ENCODE data around the gene EIF2D.
"Not testable (repeated sequence)": the region's sequence is repeated elsewhere in the genome, so short reads cannot be mapped to it uniquely, and the experiment has no call there.

The EIF2D gene

GRCh38 chr1:206586501-206587445, 25.5 kb downstream of the EIF2D start:
- Histone ChIP-seq H3K27ac (ENCODE audit: low read length) (no peak overlapping the region), H3K4me1 (ENCODE audit: control insufficient read depth in 1 of 2, insufficient read depth in 2 of 2, low read length in 2 of 2) (peaks cover 0 to 21% of the 10 kb centered on the region in 2 donors), H3K9me3 (ENCODE audit: control insufficient read depth in 1 of 2, low read length in 2 of 2) (no peaks in the 10 kb centered on the region), H3K4me3 (ENCODE audit: low read depth in 1 of 2, low read length in 2 of 2) (no peak overlapping the region), H3K36me3 (ENCODE audit: control insufficient read depth in 1 of 2, insufficient read depth in 2 of 2, low read length in 2 of 2) (peaks cover 24 to 49% of the 10 kb centered on the region in 2 donors), H3K27me3 (ENCODE audit: low read depth, low read length) (no peaks in the 10 kb centered on the region)

DNA sequence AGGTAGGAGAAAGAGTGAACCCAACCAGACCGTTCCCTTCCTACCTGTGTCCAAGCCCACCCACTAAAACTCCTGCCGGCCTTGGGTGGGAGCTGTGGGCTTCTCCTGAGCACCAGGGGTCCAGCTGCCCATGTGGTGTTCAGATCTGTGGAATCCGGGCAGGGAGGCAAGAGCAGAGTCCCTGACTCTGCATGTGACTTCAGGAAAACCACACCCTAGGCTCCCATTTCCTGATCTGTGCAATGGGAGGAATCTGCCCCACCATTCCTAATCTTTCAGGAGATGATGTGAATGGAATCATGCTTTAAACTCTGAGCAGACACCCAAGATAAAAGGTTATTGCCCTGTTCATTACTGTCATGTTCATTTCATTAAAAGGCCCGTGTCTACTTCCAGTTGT, 27.6 kb downstream of the EIF2D start:
- Histone ChIP-seq H3K9me3 (ENCODE audit: control insufficient read depth in 1 of 2, low read length in 2 of 2) (no peaks in the 10 kb centered on the region), H3K27ac (ENCODE audit: low read length) (no peak overlapping the region), H3K4me1 (ENCODE audit: control insufficient read depth in 1 of 2, insufficient read depth in 2 of 2, low read length in 2 of 2) (peaks cover 0 to 11% of the 10 kb centered on the region in 2 donors), H3K4me3 (ENCODE audit: low read depth in 1 of 2, low read length in 2 of 2) (no peak overlapping the region), H3K27me3 (ENCODE audit: low read depth, low read length) (no peaks in the 10 kb centered on the region), H3K36me3 (ENCODE audit: control insufficient read depth in 1 of 2, insufficient read depth in 2 of 2, low read length in 2 of 2) (peaks cover 8 to 40% of the 10 kb centered on the region in 2 donors)

- Histone ChIP-seq H3K4me3 (ENCODE audit: low read depth in 1 of 2, low read length in 2 of 2) (no peak overlapping the region), H3K27ac (ENCODE audit: low read length) (no peak overlapping the region), H3K9me3 (ENCODE audit: control insufficient read depth in 1 of 2, low read length in 2 of 2) (no peaks in the 10 kb centered on the region), H3K36me3 (ENCODE audit: control insufficient read depth in 1 of 2, insufficient read depth in 2 of 2, low read length in 2 of 2) (peaks cover 7 to 36% of the 10 kb centered on the region in 2 donors), H3K4me1 (ENCODE audit: control insufficient read depth in 1 of 2, insufficient read depth in 2 of 2, low read length in 2 of 2) (peaks cover 0 to 11% of the 10 kb centered on the region in 2 donors), H3K27me3 (ENCODE audit: low read depth, low read length) (no peaks in the 10 kb centered on the region)
These were observed 28.3 kb downstream of the EIF2D start for GRCh38 chr1:206583707-206584648.

GRCh38 chr1:206582971-206583706, 29.1 kb downstream of the EIF2D start:
- Histone ChIP-seq H3K4me1 (ENCODE audit: control insufficient read depth in 1 of 2, insufficient read depth in 2 of 2, low read length in 2 of 2) (peaks cover 0 to 4% of the 10 kb centered on the region in 2 donors), H3K27me3 (ENCODE audit: low read depth, low read length) (no peaks in the 10 kb centered on the region), H3K9me3 (ENCODE audit: control insufficient read depth in 1 of 2, low read length in 2 of 2) (no peaks in the 10 kb centered on the region), H3K36me3 (ENCODE audit: control insufficient read depth in 1 of 2, insufficient read depth in 2 of 2, low read length in 2 of 2) (peaks cover 7 to 31% of the 10 kb centered on the region in 2 donors), H3K4me3 (ENCODE audit: low read depth in 1 of 2, low read length in 2 of 2) (no peak overlapping the region), H3K27ac (ENCODE audit: low read length) (peak overlapping the region; percentile 26)

DNA sequence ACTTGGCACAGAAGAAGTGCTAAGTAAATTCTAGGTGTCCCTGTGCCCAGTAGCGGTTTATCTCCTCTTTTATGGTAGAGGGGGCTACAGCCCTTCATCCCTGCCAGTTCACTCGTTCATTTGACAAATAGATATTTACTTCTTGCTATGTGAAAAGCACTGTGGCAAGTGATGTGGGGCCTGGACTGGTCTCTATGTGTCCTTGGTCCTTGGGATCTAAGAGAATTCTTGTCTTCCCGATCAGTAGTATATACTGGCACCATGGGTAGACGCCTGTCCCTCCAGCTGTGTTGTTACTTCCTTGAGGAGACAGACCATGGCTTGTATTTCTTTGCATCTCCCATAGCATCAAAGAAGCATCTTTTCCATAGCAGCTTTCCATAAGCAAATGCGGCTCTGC, 29.7 kb downstream of the EIF2D start:
- Histone ChIP-seq H3K4me1 (ENCODE audit: control insufficient read depth in 1 of 2, insufficient read depth in 2 of 2, low read length in 2 of 2) (no peaks in the 10 kb centered on the region), H3K4me3 (ENCODE audit: low read depth in 1 of 2, low read length in 2 of 2) (no peak overlapping the region), H3K27me3 (ENCODE audit: low read depth, low read length) (no peaks in the 10 kb centered on the region), H3K9me3 (ENCODE audit: control insufficient read depth in 1 of 2, low read length in 2 of 2) (no peaks in the 10 kb centered on the region), H3K27ac (ENCODE audit: low read length) (no peak overlapping the region), H3K36me3 (ENCODE audit: control insufficient read depth in 1 of 2, insufficient read depth in 2 of 2, low read length in 2 of 2) (peaks cover 7 to 25% of the 10 kb centered on the region in 2 donors)

GRCh38 chr1:206581571-206581981, 30.7 kb downstream of the EIF2D start:
- no peak overlapping the region for H3K27ac ChIP-seq (ENCODE audit: low read length)
- H3K9me3 ChIP-seq (ENCODE audit: control insufficient read depth in 1 of 2, low read length in 2 of 2), result no peaks in the 10 kb centered on the region
- no peaks in the 10 kb centered on the region for H3K4me1 ChIP-seq (ENCODE audit: control insufficient read depth in 1 of 2, insufficient read depth in 2 of 2, low read length in 2 of 2)
- H3K4me3 ChIP-seq (ENCODE audit: low read depth in 1 of 2, low read length in 2 of 2), result no peak overlapping the region
- H3K36me3 ChIP-seq (ENCODE audit: control insufficient read depth in 1 of 2, insufficient read depth in 2 of 2, low read length in 2 of 2), result peaks cover 6 to 22% of the 10 kb centered on the region in 2 donors
- H3K27me3 ChIP-seq (ENCODE audit: low read depth, low read length), result no peaks in the 10 kb centered on the region

- H3K4me1 ChIP-seq (ENCODE audit: control insufficient read depth in 1 of 2, insufficient read depth in 2 of 2, low read length in 2 of 2); H3K9me3 ChIP-seq (ENCODE audit: control insufficient read depth in 1 of 2, low read length in 2 of 2); H3K27ac ChIP-seq (ENCODE audit: low read length); H3K27me3 ChIP-seq (ENCODE audit: low read depth, low read length); H3K4me3 ChIP-seq (ENCODE audit: low read depth in 1 of 2, low read length in 2 of 2): not testable (repeated sequence)
- H3K36me3 ChIP-seq (ENCODE audit: control insufficient read depth in 1 of 2, insufficient read depth in 2 of 2, low read length in 2 of 2), result peaks cover 1 to 20% of the 10 kb centered on the region in 2 donors
These were observed 31.2 kb downstream of the EIF2D start for GRCh38 chr1:206581114-206581497.

DNA sequence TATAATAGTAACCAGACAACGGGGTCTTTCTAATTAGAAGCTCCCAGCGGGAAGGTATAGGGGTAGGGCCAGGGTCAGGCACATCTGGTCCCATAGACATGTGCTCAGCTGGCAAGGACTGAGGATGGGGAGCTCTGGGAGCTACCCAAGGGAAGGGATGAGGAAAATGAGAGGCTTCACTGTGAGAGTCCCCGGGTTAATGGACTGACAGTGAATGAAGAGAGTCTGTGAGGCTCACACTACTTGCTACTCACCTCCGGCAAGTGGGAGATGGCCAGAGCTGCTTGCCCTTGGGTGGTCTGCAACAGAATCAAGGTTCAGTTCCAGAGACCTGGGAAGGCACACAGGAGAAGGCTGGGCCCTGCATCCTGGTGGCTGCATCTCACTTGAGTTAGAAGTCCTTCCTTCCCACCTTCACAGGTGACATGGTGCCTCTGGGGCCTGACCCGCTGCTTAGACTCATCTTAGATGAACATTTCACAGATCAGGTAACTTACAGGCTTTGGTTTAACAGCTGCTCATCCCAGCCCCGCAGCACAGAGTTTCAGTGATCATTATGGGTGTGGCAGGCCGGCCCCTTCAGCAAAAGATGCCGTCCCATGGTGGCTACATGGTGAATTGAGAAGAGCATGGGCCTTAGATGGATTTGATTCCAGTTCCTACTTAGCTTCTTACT, 31.7 kb downstream of the EIF2D start:
- Histone ChIP-seq H3K4me1 (ENCODE audit: control insufficient read depth in 1 of 2, insufficient read depth in 2 of 2, low read length in 2 of 2) (no peaks in the 10 kb centered on the region), H3K36me3 (ENCODE audit: control insufficient read depth in 1 of 2, insufficient read depth in 2 of 2, low read length in 2 of 2) (peaks cover 0 to 15% of the 10 kb centered on the region in 2 donors), H3K4me3 (ENCODE audit: low read depth in 1 of 2, low read length in 2 of 2) (no peak overlapping the region), H3K9me3 (ENCODE audit: control insufficient read depth in 1 of 2, low read length in 2 of 2) (no peaks in the 10 kb centered on the region), H3K27me3 (ENCODE audit: low read depth, low read length) (no peaks in the 10 kb centered on the region), H3K27ac (ENCODE audit: low read length) (peak overlapping the region; percentile 73)

- H3K9me3 ChIP-seq (ENCODE audit: control insufficient read depth in 1 of 2, low read length in 2 of 2), result no peaks in the 10 kb centered on the region
- peaks cover 0 to 8% of the 10 kb centered on the region in 2 donors for H3K36me3 ChIP-seq (ENCODE audit: control insufficient read depth in 1 of 2, insufficient read depth in 2 of 2, low read length in 2 of 2)
- H3K27ac ChIP-seq (ENCODE audit: low read length), result peak overlapping the region; percentile 73
- H3K4me3 ChIP-seq (ENCODE audit: low read depth in 1 of 2, low read length in 2 of 2), result no peak overlapping the region
- H3K27me3 ChIP-seq (ENCODE audit: low read depth, low read length), result no peaks in the 10 kb centered on the region
- H3K4me1 ChIP-seq (ENCODE audit: control insufficient read depth in 1 of 2, insufficient read depth in 2 of 2, low read length in 2 of 2), result no peaks in the 10 kb centered on the region
These were observed 32.4 kb downstream of the EIF2D start for GRCh38 chr1:206579747-206580437.

GRCh38 chr1:206578978-206579374, 33.3 kb downstream of the EIF2D start:
- no peaks in the 10 kb centered on the region for H3K27me3 ChIP-seq (ENCODE audit: low read depth, low read length)
- no peaks in the 10 kb centered on the region for H3K9me3 ChIP-seq (ENCODE audit: control insufficient read depth in 1 of 2, low read length in 2 of 2)
- H3K36me3 ChIP-seq (ENCODE audit: control insufficient read depth in 1 of 2, insufficient read depth in 2 of 2, low read length in 2 of 2), result peaks cover 0 to under 1% of the 10 kb centered on the region in 2 donors
- H3K4me1 ChIP-seq (ENCODE audit: control insufficient read depth in 1 of 2, insufficient read depth in 2 of 2, low read length in 2 of 2), result no peaks in the 10 kb centered on the region
- peak overlapping the region; percentile 22 for H3K27ac ChIP-seq (ENCODE audit: low read length)
- no peak overlapping the region for H3K4me3 ChIP-seq (ENCODE audit: low read depth in 1 of 2, low read length in 2 of 2)
